ENCODE data around the gene LCK. TPM values are rescaled to one million over a fixed set of nuclear protein-coding genes. Genes with fewer than 3 reads are reported as not detected.

LCK gene
- total and polyA plus RNA-seq, 4 donors: 2.4 to 8.9 (median 4.3) TPM

GRCh38 chr1:32286763-32287162 is 35.7 kb downstream of the LCK start:
- Histone ChIP-seq H3K4me1 (ENCODE audit: control insufficient read depth in 5 of 5, insufficient read depth in 5 of 5, low read length in 5 of 5) (peaks cover 0 to 3% (median 0%) of the 10 kb centered on the region in 5 donors), H3K9me3 (ENCODE audit: control insufficient read depth in 4 of 4, insufficient read depth in 3 of 4, low read length in 3 of 4) (no peaks in the 10 kb centered on the region), H3K27me3 (ENCODE audit: control insufficient read depth in 3 of 3, insufficient read depth in 3 of 3, low read length in 2 of 3) (no peaks in the 10 kb centered on the region), H3K36me3 (ENCODE audit: control insufficient read depth in 4 of 4, insufficient read depth in 4 of 4, low read length in 4 of 4) (no peaks in the 10 kb centered on the region), H3K9ac (ENCODE audit: insufficient read depth in 1 of 2, low read length in 2 of 2) (no peak overlapping the region), H3K27ac (ENCODE audit: low read depth in 1 of 2, low read length in 1 of 2) (no peak overlapping the region), H3K4me3 (no peak overlapping the region)
- DNase-seq (no peak), ATAC-seq (ENCODE audit: insufficient read depth, low FRiP score) (no peak)
- TF ChIP-seq, protein P1, sequence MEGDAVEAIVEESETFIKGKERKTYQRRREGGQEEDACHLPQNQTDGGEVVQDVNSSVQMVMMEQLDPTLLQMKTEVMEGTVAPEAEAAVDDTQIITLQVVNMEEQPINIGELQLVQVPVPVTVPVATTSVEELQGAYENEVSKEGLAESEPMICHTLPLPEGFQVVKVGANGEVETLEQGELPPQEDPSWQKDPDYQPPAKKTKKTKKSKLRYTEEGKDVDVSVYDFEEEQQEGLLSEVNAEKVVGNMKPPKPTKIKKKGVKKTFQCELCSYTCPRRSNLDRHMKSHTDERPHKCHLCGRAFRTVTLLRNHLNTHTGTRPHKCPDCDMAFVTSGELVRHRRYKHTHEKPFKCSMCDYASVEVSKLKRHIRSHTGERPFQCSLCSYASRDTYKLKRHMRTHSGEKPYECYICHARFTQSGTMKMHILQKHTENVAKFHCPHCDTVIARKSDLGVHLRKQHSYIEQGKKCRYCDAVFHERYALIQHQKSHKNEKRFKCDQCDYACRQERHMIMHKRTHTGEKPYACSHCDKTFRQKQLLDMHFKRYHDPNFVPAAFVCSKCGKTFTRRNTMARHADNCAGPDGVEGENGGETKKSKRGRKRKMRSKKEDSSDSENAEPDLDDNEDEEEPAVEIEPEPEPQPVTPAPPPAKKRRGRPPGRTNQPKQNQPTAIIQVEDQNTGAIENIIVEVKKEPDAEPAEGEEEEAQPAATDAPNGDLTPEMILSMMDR (IDR thresholded peaks at IDR 0.05; ENCODE audit: control extremely low read depth, extremely low read depth): no peak
- WGBS, 2 donors: 88 to 96% methylated on average over 4 of the region's 4 CpGs

- TF ChIP-seq, protein P1 (IDR thresholded peaks at IDR 0.05; ENCODE audit: control extremely low read depth, extremely low read depth): no peak
- Histone ChIP-seq H3K27me3 (ENCODE audit: control insufficient read depth in 3 of 3, insufficient read depth in 3 of 3, low read length in 2 of 3) (no peaks in the 10 kb centered on the region), H3K9ac (ENCODE audit: insufficient read depth in 1 of 2, low read length in 2 of 2) (no peak overlapping the region), H3K9me3 (ENCODE audit: control insufficient read depth in 4 of 4, insufficient read depth in 3 of 4, low read length in 3 of 4) (no peaks in the 10 kb centered on the region), H3K4me1 (ENCODE audit: control insufficient read depth in 5 of 5, insufficient read depth in 5 of 5, low read length in 5 of 5) (peaks cover 0 to 6% (median 0%) of the 10 kb centered on the region in 5 donors), H3K36me3 (ENCODE audit: control insufficient read depth in 4 of 4, insufficient read depth in 4 of 4, low read length in 4 of 4) (no peaks in the 10 kb centered on the region), H3K4me3 (no peak overlapping the region), H3K27ac (ENCODE audit: low read depth in 1 of 2, low read length in 1 of 2) (no peak overlapping the region)
- DNase-seq: no peak
- 97 to 99% methylated on average over 7 of the region's 7 CpGs for WGBS, 2 donors
- no peak for ATAC-seq (ENCODE audit: insufficient read depth, low FRiP score)
Measured at GRCh38 chr1:32289256-32289655, 38.2 kb downstream of the LCK start.

- 45 to 47% methylated on average over 10 of the region's 10 CpGs for WGBS, 2 donors
- Histone ChIP-seq H3K27me3 (ENCODE audit: control insufficient read depth in 3 of 3, insufficient read depth in 3 of 3, low read length in 2 of 3) (no peaks in the 10 kb centered on the region), H3K4me1 (ENCODE audit: control insufficient read depth in 5 of 5, insufficient read depth in 5 of 5, low read length in 5 of 5) (peaks cover 0 to 6% (median 0%) of the 10 kb centered on the region in 5 donors), H3K9me3 (ENCODE audit: control insufficient read depth in 4 of 4, insufficient read depth in 3 of 4, low read length in 3 of 4) (no peaks in the 10 kb centered on the region), H3K9ac (ENCODE audit: insufficient read depth in 1 of 2, low read length in 2 of 2) (peak overlapping the region; percentile 39 to 89), H3K36me3 (ENCODE audit: control insufficient read depth in 4 of 4, insufficient read depth in 4 of 4, low read length in 4 of 4) (peaks cover 0 to 2% (median 0%) of the 10 kb centered on the region in 4 donors), H3K4me3 (no peak overlapping the region), H3K27ac (ENCODE audit: low read depth in 1 of 2, low read length in 1 of 2) (peak overlapping the region; percentile 53 to 92)
- DNase-seq: peak in 2 of 3 donors; percentile 11 to 13
- TF ChIP-seq, protein P1 (IDR thresholded peaks at IDR 0.05; ENCODE audit: control extremely low read depth, extremely low read depth): no peak
- ATAC-seq (ENCODE audit: insufficient read depth, low FRiP score): no peak
Measured at GRCh38 chr1:32291145-32291707, 40.2 kb downstream of the LCK start.
